ENCODE measurements around the gene MMP17.

Gene MMP17

DNA sequence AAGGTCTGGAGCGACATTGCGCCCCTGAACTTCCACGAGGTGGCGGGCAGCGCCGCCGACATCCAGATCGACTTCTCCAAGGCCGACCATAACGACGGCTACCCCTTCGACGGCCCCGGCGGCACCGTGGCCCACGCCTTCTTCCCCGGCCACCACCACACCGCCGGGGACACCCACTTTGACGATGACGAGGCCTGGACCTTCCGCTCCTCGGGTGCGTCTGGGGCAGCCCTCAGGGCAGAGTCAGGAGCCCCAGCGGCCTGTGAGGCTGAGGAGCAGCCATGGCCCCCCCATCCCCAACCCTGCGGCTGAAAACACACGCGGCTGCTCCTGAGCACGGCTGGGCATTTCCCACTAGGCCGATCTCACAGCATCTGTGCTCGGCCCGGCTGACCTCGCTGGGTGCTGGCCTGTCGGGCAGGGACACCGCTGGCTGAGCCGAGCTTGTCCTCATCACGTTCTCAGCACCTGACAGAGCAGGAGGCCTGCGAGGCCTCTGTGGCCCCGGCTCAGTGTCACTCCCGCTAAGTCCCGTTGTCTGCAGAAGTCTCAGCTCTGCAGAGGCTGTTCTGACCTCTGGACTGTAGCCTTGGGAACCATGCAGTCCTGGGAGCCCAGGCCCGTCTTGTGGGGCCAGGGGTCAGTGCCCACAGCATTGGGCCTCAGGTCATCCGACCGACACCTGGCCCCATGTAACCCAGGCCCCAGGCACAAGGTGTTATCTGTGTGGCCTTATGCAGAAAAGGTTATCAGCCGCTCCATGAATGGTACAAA lies 12.6 kb downstream of the MMP17 start:
- in situ Hi-C loops (cut with MboI; ENCODE audit: low pct_unique_long_range_greater_than_20kb, low sequenced_read_pairs, unreplicated experiment), result no loop called here
- TF ChIP-seq, protein P1, sequence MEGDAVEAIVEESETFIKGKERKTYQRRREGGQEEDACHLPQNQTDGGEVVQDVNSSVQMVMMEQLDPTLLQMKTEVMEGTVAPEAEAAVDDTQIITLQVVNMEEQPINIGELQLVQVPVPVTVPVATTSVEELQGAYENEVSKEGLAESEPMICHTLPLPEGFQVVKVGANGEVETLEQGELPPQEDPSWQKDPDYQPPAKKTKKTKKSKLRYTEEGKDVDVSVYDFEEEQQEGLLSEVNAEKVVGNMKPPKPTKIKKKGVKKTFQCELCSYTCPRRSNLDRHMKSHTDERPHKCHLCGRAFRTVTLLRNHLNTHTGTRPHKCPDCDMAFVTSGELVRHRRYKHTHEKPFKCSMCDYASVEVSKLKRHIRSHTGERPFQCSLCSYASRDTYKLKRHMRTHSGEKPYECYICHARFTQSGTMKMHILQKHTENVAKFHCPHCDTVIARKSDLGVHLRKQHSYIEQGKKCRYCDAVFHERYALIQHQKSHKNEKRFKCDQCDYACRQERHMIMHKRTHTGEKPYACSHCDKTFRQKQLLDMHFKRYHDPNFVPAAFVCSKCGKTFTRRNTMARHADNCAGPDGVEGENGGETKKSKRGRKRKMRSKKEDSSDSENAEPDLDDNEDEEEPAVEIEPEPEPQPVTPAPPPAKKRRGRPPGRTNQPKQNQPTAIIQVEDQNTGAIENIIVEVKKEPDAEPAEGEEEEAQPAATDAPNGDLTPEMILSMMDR (IDR thresholded peaks at IDR 0.05; ENCODE audit: extremely low read depth, insufficient read depth, missing control alignments), result no peak
- DNase-seq (ENCODE audit: low spot score), result no peak

DNA sequence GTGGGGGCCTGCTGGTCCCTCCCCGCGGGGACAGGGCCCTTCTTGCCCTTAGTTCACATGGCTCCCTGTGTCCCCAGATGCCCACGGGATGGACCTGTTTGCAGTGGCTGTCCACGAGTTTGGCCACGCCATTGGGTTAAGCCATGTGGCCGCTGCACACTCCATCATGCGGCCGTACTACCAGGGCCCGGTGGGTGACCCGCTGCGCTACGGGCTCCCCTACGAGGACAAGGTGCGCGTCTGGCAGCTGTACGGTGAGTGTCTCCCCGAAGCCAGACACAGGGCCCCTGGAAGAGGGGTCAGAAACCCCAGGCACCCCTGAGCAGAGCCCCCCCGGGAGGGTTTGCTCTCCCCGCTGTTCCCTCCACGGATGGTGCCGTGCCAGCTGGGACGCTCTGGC lies 13.4 kb downstream of the MMP17 start:
- TF ChIP-seq, protein P1 (IDR thresholded peaks at IDR 0.05; ENCODE audit: extremely low read depth, insufficient read depth, missing control alignments), result no peak
- DNase-seq (ENCODE audit: low spot score), result no peak
- in situ Hi-C loops (cut with MboI; ENCODE audit: low pct_unique_long_range_greater_than_20kb, low sequenced_read_pairs, unreplicated experiment), result no loop called here

DNA sequence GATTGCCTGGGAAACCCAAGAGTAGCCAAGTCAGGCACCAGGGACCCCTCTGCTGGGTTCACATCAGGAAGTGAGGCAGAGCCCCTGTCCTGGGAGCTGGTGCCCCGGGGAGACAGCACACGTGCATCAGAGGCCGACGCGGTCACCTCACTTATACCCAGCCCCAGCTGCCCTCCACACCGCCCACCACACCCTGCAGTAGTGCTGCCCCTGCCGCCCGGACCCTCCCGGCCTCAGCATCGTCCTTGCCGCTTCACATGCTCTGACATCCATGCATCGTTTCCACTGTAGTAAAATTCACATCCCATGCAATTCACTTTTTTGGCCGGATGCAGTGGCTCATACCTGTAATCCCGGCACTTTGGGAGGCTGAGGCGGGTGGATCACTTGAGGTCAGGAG lies 14.0 kb downstream of the MMP17 start:
- in situ Hi-C loops (cut with MboI; ENCODE audit: low pct_unique_long_range_greater_than_20kb, low sequenced_read_pairs, unreplicated experiment), result no loop called here
- DNase-seq (ENCODE audit: low spot score), result no peak
- TF ChIP-seq, protein P1 (IDR thresholded peaks at IDR 0.05; ENCODE audit: extremely low read depth, insufficient read depth, missing control alignments), result no peak

DNA sequence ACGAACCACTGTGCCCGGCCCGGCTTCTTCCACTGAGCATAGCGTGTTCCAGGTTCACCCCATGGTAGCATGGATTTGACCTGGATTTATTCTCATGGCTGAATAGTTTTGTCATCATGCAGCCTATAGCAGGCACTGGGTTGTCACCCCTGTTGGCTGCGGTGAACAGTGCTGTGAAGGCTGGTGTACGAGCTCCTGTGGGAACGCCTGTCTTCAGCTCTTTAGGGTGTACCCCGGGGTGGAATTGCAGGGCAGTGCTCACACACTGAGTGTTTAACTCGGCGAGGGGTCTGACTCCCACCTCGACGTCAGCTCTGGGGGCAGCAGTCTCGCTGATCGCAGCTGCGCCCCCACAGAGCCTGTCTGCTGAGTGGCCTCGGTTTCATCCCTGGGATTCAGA lies 15.3 kb downstream of the MMP17 start:
- TF ChIP-seq, protein P1 (IDR thresholded peaks at IDR 0.05; ENCODE audit: extremely low read depth, insufficient read depth, missing control alignments), result no peak

DNA sequence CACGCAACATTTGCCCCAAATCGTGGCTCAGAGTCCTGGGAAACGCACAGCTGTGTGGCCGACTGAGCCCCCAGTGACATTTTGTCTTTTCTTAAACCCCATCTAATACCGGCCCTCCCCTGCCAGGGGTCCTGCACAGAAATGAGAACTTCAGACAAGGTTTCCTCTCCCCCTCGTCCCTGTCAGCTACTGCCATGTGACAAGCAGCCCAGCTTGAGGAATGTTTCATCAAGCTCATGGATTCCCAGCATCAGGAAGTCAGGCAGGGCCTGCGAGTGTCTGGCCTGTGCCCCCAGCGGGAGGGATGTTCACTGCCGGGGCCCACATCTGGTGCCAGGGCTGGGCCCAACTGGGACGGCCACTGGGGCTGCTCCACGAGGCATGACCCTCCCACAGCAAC lies 15.9 kb downstream of the MMP17 start:
- in situ Hi-C loops (cut with MboI; ENCODE audit: low pct_unique_long_range_greater_than_20kb, low sequenced_read_pairs, unreplicated experiment), result no loop called here
- no peak for DNase-seq (ENCODE audit: low spot score)
- TF ChIP-seq, protein P1 (IDR thresholded peaks at IDR 0.05; ENCODE audit: extremely low read depth, insufficient read depth, missing control alignments), result no peak

More for the DNA sequence above, 15.3 kb downstream of the MMP17 start:
- DNase-seq (ENCODE audit: low spot score), result no peak
- in situ Hi-C loops (cut with MboI; ENCODE audit: low pct_unique_long_range_greater_than_20kb, low sequenced_read_pairs, unreplicated experiment), result no loop called here

DNA sequence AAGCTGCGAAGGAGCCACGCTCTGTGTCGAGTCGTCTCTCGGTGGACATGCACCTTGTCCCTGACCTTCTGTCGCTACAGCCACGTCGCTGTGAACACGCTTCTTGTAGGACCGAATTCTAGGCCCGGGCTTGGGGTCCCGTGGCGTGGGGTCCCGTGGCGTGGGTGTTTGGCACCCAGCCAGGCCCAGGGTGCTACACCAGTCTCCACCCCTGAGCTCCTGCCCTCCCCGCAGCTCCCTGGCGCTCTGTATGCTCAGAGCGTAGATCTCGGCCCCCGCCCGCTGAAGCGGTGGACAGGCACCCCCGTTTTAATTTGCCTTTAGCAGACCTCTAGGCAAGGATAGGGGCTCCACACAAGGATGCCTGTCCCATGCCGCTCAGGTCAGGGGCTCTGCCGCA lies 16.5 kb downstream of the MMP17 start:
- TF ChIP-seq, protein P1 (IDR thresholded peaks at IDR 0.05; ENCODE audit: extremely low read depth, insufficient read depth, missing control alignments), result no peak
- DNase-seq (ENCODE audit: low spot score), result no peak
- in situ Hi-C loops (cut with MboI; ENCODE audit: low pct_unique_long_range_greater_than_20kb, low sequenced_read_pairs, unreplicated experiment), result no loop called here
